Mammary epithelial cell (primary cell): ENCODE data around the gene RRAD.

Source experiments
- CTCF ChIP-seq, 2 donors: IDR thresholded peaks in 1 of 2; conservative IDR thresholded peaks in 1 of 2; 2 replicates each; pipeline ENCODE4 v1.5.1; 2011 to 2012; ENCODE audit warnings: inconsistent platforms in 2 of 2, low read length in 2 of 2, mild to moderate bottlenecking in 2 of 2, control low read depth in 1 of 2, low read depth in 1 of 2; ENCODE audit not compliant: insufficient read depth in 1 of 2; ENCODE audit errors: extremely low read depth in 1 of 2
- EZH2 ChIP-seq: IDR thresholded peaks from 2 replicates; pipeline ENCODE4 v1.6.1; 2012; ENCODE audit warnings: low read length, inconsistent platforms, borderline replicate concordance

GRCh38 chr16:66913081-66913480 is 12.3 kb downstream of the RRAD start:
- TF ChIP-seq EZH2 (no peak), CTCF (conservative IDR thresholded peaks at IDR 0.05 in 1 of 2, IDR thresholded peaks at IDR 0.05 in 1 of 2; ENCODE audit: extremely low read depth in 1 of 2, insufficient read depth in 1 of 2, low read depth in 1 of 2, low read length in 2 of 2) (no peak)
